Hepatocyte (in vitro differentiated cells): Measurements from ENCODE around the gene KCNN3.

Experiments
- EZH2 ChIP-seq: fragments of 200-600 bp; sonication (generic); IDR thresholded peaks from 2 replicates; pipeline ENCODE4 v1.6.1; 2016; ENCODE audit warnings: antibody characterized with exemption, mild to moderate bottlenecking, borderline replicate concordance
- TF ChIP-seq, protein P1 (sequence below): fragments of 200-600 bp; sonication (generic); IDR thresholded peaks from 2 replicates; pipeline ENCODE4 v1.5.1; 2016; ENCODE audit warnings: antibody characterized with exemption, mild to moderate bottlenecking; ENCODE audit not compliant: poor library complexity

DNA sequence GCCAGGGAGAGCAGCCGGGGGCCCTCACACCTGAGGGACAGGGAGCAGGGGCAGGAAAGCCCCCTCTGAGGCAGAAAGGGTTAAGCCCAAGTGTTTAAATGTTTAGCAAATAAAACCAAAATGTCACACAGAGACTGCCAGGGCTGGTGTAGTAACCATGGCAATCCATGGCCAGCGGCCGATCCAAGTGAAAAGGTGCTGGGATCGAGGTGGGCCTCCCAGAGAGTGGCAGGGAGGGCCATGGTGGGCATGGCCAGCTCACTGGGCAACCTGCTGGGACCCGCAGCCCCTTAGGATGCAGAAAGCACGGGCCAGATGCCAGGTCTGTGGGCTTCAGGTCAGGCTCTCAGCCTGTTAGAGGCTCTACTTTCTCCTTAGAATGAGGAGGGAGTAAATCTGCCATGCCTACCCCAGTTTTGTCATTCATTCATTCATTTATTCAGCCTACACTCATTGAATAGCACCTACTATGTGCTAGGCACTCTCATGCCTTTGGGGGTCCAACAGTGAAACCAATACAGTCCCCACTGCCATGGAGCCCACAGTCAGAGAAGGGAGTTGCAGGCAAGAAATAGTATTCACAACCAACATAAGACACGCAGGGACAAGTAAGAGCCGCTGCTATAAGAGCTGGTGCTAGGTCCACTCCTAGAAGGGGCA, 56.1 kb downstream of the KCNN3 start:
- TF ChIP-seq, protein P1, sequence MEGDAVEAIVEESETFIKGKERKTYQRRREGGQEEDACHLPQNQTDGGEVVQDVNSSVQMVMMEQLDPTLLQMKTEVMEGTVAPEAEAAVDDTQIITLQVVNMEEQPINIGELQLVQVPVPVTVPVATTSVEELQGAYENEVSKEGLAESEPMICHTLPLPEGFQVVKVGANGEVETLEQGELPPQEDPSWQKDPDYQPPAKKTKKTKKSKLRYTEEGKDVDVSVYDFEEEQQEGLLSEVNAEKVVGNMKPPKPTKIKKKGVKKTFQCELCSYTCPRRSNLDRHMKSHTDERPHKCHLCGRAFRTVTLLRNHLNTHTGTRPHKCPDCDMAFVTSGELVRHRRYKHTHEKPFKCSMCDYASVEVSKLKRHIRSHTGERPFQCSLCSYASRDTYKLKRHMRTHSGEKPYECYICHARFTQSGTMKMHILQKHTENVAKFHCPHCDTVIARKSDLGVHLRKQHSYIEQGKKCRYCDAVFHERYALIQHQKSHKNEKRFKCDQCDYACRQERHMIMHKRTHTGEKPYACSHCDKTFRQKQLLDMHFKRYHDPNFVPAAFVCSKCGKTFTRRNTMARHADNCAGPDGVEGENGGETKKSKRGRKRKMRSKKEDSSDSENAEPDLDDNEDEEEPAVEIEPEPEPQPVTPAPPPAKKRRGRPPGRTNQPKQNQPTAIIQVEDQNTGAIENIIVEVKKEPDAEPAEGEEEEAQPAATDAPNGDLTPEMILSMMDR = no peak
- TF ChIP-seq EZH2 = no peak
